GM21717 (cell line): Measurements from ENCODE around the gene HOXB4.

Experiments used
- ATAC-seq: cut with Tn5 transposase; IDR thresholded peaks from one replicate; pipeline ENCODE4 v1.9.1; 2021; ENCODE audit warnings: mild to moderate bottlenecking, moderate library complexity; ENCODE audit not compliant: unreplicated experiment

HOXB4 gene

DNA sequence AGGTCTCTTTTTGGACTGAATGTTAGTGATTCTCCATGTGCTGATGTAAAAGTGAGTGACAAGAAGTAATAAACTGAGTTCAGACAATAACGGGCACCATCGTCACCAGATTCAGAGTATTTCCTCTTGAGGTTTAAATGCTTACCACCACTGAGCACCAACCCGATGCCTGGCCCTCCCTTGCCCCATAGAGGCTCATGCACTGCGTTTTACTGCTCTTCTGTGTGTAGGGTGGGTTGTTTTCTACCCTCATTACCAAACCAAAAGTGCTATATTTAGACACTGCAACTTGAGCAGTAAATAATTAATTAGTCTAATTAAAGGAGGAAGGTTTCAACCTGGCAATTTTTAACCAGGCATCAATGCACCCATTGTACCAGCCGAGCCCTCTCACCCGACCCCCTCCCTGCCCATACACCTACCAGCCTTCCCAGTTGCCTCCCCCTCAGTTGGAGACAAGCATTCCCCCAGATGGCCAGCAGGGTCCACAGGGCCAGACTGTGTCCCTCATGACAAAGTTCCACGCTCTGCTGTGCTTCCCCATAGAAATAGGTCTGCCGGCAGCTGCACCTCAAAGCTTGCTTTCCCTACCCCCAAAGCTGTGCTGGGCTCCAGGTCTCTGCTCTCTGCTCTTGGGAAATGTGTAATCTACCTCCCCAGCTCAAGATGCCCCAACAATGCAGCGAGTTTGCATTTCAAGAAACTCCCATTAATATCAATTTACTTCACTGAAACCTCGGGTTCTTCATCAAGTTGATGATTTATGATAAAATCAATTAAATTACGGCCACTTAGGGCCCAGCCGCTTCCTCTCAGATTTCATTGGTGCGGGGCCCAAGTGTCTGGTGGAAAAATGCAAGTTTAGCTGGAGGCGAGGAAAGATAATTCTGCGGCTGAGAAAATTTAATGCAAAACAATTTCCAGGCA lies 16.0 kb downstream of the HOXB4 start:
- no peak for ATAC-seq

DNA sequence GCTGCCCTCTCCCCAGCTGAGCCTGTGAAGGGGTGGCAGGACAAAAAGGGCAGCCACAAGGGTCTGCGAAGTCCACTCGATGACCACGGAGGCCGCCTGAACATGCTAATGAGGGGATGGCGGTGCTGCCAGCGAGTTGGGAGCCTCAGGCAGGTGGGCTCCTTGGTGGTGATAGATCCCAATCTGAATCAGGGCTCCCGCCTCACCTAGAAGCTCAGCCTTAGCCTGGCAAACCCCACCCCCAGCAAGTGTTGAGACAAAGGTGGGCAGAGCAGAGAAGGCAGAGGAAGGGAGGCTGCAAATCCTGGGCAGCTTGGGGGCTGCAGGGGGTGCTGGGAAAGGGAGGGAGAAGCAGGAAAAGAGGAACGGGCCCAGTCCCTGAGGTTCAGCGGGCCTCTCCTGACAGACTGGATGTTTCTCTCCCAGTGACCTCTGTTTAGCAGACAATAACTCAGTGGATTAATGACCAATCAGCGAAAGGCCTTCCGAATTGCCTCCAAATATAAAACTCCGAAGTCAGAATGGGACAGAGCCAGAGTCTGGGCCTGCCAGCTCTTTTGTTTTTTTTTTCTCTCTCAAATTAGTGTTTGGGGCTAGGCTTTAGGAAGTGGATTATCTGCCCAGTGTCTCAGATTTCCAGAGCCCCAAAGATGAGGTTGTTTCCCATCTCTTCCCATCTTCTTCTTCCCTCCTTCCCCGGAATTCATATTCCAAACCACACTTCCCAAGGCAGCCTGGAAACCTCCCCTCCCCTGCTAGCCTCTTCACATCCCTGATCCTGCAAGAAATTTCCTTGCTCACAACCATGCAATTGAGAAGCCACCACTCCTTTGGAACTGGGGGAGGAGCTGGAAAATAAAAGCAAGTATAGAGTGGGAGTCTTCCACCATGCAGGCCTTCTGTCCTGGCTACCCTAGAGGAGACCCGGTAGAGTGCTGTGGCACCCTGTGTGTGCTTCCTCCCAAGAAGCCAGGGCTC lies 18.0 kb downstream of the HOXB4 start:
- ATAC-seq, result no peak

DNA sequence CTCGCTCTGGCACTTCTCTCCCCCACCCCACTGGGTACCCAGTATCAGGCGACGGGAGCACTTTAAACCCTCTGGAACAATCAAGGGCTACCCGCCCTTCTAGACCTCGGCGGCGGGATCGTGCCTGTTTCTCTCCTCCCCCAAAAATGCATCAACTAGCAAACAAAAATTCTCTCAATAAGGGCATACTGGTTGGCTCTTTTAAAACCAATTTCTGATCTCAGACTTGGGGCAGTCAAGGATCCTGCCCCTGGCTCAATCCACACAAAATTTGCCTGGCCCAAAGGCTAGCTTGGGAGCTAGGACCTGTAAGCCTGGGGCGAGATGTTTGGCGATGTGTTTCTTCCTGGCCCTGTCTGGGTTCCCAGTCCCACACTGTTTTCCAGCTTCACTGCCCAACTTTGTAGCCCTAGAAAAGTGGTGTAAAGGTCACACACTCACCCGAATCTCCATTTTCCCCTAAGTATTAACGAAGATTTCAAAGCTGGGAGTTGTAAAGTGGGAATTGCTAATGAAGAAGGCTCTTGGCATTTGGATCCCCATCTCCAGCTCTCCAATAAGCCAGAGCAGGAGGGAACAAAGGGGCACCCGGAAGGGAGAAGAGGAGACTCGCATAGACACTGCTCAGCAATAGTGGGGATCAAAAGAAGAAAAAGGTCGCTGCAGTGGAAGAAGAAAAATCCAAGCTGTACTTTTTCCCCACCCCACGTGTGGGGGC lies 18.9 kb downstream of the HOXB4 start:
- ATAC-seq, result no peak

DNA sequence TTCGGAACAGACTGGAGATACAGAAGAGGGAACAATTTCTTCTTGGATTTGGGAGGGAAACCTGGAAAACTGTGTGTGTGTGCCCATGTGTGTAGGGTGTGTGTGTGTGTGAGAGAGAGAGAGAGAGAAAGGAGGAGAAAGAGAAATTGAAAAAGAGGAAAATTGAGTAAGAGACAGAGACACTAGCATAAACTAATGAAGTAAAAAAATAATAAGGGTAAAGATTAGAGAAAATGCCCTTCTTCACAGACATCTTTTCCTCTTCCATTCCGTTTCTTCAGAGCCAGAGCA lies 19.4 kb downstream of the HOXB4 start:
- ATAC-seq, result no peak

DNA sequence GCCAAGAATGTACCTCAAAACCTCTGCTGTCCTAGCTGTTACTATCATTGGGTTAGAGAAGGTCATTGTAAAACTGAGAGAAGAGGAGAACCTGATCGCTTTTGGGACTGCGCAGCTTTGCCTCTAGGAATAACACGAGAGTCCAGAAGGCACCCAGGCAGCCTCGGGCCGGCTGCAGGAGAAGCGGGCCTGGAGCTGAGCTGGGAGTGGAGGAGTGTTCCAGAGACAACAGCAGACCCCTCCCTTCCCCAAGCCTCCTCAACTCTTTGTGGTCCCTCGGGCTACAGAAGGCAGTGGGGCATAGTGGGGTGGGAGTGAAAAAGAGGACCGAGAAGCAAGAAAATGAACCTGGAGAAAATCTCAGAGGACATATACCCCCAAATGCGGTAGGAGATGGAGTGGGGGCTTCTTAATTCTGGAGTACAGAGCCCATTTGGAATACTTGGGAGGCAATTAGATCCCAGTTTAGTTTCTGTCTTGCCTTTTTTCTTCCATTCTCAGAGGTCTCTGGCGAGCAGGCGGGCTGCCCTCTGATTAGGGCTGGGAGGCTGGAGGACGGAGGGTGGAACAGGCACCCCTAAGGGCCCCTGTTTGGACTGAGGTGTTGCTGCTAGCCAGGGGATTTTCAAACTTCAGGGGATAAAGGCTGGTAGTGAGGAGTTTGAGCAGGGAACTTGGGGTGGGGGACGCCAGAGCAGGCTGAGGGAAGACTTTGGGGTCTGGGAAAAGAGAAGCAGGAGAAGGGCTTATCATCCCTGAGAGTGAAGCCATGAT lies 19.9 kb downstream of the HOXB4 start:
- no peak for ATAC-seq

DNA sequence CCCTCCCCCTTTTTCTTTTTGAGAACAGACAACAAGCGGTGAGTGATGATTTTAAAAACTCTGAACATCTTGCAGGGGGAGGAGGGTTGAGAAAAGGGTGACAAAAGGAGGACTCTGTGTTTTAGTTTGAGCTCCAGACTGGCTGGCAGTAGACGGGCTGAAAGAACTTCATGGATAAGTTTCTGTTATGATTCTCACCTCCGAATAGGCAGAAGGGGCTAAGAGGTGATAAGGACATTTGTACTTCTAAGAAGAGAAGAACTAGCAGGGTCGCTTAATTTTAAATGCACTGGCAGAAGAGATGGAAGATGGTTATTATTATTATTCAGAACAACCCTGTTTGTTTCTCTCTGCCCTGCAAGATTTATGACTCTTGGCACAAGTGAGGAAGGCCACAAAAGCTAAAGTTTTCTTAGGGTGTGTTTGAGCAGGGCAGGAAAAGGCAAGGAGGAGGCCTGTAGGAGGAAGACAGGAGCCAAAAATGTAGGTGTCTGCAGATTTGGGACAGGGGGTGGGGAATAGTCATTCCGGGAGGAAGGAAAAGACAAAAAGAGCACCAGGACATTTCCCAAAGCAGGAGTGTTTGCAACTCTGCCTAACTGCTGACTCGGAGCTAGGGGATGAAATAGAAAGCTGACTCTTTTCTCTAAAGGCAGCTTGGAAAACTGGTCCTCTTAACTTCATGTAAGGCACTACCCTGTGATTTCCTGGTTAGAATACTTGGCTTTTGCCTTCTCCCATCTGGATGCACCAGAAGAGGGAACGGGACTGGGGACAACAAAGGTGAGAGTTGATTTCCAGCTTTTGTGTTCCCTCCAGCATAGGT lies 21.4 kb downstream of the HOXB4 start:
- ATAC-seq, result no peak

DNA sequence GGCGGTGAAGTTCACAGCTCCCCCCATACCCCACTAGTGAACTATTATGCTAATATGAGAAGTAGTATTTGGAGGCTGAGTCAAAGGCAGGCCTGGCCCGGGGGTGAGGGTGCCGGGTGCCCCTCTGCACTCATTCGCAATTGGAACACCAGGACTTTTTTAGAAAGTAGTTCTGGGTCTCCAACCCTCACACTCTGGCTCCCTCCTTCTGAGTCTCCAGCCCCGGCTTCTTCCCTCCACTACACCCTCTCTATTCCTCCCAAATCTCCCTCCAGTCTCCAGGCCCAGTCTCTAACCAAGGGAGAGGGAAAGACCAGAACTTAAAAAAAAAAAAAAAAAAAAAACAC lies 21.9 kb downstream of the HOXB4 start:
- ATAC-seq, result no peak

GRCh38 chr17:48555258-48556228 lies 22.6 kb downstream of the HOXB4 start:
- ATAC-seq, result no peak

- no peak for ATAC-seq
Observed at GRCh38 chr17:48554412-48555257, 23.5 kb downstream of the HOXB4 start.

DNA sequence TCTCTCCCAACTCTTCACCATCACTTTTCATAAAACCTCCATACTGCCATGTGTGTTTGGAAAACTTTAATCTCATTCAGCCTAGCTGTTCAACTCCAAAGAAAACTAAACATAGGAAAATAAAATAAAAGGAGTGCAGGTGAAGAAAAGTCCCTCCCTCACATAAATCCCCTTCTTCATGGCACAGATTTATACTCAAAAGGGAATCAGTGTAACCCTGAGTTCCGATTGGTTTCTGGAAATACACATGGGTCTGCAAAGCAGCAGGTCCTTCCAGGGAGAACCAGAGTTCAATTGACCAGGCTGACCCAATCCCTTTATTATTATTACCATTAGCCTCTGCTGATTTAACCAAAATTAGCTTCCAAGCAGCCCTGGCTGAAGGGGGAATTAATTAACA lies 24.3 kb downstream of the HOXB4 start:
- no peak for ATAC-seq

GRCh38 chr17:48553190-48553547 lies 25.0 kb downstream of the HOXB4 start:
- no peak for ATAC-seq

GRCh38 chr17:48552466-48553189 lies 25.5 kb downstream of the HOXB4 start:
- no peak for ATAC-seq

GRCh38 chr17:48551596-48552465 lies 26.3 kb downstream of the HOXB4 start:
- ATAC-seq, result no peak

GRCh38 chr17:48551214-48551555 lies 27.0 kb downstream of the HOXB4 start:
- ATAC-seq, result no peak

DNA sequence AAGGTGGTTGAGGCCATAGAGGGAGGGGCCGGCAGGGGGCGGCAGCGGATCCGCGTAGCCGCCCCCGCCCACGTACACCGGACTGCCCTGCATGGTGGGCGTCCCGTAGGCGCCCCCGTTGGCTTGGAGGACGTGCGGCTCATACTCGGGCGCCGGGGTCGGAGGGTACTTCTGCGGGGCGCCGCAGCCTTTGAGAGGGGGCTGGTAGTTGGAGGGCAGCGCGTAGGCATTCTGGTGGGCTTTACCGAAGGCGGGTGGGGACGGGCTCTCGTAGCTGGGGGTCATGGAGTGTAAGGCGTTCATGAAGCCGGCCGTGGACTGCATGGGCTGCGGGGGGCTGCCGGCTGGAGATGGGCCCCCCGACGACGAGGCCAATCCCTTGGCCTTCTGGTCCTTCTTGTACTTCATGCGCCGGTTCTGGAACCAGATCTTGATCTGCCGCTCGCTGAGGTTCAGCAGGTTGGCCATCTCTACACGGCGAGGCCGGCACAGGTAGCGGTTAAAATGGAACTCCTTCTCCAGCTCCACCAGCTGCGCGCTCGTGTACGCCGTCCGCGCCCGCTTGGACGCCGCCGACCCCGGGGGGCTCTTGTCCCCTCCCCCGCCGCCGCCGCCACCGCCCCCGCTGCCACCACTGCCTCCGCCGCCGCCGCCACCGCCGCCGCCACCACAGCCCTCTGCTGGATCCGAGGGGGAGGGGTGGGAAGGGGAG lies 27.5 kb downstream of the HOXB4 start:
- ATAC-seq, result no peak
